Melanocyte of skin (primary cell): ENCODE results near the gene CRYAB. TPM values are rescaled to one million over a fixed set of nuclear protein-coding genes. Genes with fewer than 3 reads are reported as not detected.

Experiments
- small RNA-seq, 2 donors: library from RNA; depleted of rRNA; stranded (forward); fragments of <200 nt; gene quantifications; one replicate each; pipeline ENCODE3, GENCODE V24; 2012
- total RNA-seq, 2 donors: library from RNA; depleted of rRNA; stranded (reverse); fragments of >200 nt; gene quantifications; 2 replicates each; pipeline ENCODE4 v1.2.3, GENCODE V29; 2012

CRYAB gene, protein sequence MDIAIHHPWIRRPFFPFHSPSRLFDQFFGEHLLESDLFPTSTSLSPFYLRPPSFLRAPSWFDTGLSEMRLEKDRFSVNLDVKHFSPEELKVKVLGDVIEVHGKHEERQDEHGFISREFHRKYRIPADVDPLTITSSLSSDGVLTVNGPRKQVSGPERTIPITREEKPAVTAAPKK
- 10 to 100 TPM; 63.3 to 92.9 TPM for total RNA-seq

DNA sequence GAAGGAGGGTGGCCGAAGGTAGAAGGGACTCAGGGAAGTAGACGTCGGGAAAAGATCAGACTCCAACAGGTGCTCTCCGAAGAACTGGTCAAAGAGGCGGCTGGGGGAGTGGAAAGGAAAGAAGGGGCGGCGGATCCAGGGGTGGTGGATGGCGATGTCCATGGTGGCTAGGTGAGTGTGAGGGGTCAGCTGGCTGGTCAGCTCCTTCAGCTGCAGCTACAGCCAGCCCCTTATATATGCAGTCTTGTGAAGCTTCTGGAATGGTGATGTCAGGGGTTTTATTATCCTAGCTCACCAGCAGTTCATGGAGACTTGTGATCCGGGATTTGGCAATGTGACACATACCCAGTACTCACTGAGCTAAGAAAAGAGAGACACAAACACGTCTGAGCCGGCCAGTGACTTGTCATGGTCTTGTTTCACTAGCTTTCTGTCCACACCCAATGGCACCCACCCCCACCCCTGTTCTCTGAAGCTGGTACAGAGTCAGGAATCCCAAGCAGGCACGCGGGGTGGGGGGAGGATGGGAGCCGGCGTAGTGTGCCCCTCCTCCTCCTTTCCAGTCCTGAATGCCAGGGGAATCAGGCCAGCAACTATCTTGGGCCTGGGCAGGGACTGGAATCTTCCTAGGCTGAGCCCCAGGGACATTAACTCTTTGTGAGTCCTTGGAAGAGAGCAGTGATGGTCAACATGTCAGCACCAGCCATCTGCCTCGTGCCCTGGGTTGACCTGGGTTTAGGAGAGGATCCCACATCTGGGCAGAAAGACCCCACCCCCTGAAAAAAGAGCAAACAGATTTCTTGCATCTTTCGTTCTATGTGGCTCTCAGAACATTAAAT, at the start of gene CRYAB:
Gene CRYAB, minus strand, starts transcription at position 208 of the 839 bp plus-strand sequence. Its CDS starts 46 bp downstream, at position 162.

DNA sequence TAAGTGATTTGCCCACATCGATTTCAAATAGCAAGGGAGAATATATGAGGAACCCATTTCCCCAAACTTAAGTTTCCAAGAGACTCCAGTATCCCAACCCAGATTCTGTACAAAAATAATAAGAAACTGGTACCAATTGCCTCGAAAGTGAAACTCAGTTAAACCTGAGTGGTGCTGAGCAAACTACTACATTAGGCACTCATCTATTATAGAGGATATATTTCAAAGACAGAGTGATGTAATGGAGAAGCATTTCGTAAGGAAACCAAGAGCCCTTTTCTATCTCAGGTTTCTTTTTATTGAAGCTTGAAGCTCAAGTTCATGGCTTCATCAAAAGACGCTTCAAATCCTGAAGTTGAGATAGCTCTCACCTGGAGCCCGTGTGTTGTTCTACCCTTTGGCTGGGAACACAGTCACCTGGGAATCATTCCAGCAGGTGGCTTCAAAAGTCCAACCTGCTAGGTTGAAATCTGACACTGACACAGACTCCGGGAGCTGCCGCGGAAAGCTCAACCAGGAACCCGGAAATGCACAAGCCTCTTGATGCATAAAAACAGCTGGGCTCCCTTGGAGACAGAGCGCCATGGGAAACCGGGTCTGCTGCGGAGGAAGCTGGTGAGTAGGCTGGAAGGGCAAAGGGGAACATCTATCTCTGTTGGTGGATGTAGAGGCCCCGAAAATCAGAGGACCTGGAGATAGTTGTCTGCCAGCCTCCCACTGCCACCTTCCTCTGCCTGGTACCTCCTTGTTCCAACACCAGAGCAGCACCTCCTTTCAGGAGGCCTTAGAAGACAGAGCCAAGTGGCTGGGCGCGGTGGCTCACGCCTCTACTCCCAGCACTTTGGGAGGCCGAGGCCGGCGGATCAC, 7.1 kb upstream of the CRYAB start, which contains the start of gene C11orf52:
Gene C11orf52, plus strand, starts transcription at position 524 of the 867 bp plus-strand sequence. Its CDS starts 60 bp downstream, at position 584.

DNA sequence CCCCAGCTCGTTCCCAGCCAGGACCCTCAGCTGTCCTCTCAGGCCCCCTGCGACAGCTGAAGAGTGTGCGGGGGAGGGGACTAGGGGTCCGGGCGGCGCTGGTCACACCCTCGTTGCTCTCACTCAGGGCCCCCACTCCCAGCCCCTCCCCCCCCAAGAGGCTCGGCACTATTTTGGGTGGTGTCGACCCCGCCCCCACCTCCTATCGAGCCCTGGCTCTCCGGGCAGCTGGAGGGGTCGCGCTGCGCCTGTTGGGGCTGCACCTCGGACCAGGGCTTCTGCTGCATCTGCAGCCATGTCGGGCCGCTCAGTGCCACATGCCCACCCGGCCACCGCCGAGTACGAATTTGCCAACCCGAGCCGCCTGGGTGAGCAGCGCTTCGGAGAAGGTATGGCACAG, 965 bp upstream of the CRYAB start, which contains the start of gene HSPB2:
Gene HSPB2, plus strand, starts transcription at position 200 of the 400 bp plus-strand sequence. Its CDS starts 96 bp downstream, at position 296.

DNA sequence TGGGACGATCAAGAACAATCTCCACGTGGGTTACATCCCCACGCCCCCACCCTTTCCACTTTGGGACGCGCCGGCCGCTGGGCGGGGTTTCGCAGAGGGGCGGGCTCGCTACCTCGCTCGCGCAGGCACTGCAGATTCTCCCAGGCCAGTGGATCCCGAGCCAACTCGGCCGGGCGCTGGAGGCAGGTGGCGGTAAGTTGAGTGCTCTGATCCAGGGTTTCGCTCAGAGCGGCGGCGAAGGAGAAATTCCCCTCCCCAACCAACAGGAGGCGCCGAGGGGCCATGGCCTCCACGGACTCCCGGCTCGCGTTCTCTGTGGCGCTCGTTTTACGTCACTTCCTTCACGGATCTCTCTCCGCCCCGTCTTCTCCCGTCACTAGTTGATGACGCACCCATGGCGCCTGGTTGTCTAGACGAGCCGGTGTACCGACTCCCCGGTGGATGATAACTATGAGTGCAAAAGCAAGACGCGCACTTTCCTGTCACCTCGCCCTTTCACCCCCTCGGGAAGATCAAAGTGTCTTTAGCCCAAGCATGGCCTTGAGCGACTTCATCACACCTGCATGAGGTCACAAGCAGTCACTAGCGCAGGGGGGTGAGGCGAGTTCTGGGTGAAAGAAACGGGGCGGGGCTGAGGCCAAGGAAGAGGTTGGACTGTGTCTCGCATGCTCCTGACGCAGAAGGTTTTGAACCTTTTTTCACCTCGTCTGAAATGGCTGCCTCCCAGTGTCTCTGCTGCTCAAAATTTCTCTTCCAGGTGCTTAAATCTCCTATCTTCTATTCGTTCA, 32.5 kb downstream of the CRYAB start, which contains the start of the genes CFAP68 and FDXACB1:
Gene CFAP68, plus strand, starts transcription at position 693 of the 788 bp plus-strand sequence. Its CDS starts 20 bp downstream, at position 713.
Gene FDXACB1, minus strand, starts transcription at position 317 of the 788 bp plus-strand sequence. Its CDS starts 33 bp downstream, at position 284.

DNA sequence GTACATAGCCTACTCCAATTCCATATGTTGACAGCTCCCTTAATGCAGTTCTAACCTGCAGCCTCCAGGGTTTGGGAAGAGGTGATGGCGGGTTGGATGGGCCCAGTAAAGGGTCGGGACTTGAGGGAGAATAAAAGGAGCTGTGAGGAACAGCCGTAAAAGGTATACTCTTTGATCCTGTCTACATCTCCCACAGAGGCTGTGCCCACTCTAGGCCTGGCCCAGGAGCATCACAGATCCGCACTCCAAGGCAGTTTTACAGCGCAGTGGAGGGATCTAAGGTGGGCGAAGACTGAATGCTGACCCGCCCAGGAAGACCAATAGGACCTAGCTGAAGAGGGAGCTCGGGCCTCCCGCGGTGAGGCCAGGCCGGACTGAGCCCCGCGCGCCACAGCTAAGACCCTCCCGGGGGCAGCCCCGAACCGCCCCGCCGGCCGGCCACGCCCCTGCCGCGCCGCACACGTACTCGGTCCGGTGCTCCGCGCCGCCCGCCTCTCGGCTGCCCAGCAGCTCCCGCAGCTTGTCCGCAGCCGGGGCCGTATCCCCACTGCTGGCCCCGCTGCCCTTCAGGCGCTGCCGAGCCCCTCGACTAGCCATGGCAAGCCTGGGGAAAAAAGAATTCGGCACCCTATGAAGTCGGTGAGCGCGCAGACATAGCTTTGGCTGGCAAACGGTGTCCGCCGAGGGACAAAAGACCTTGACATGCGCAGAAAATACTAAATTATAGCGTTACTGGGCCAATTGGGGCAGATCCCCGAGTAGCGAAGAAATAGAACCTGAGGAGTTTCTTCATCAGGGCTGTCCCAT, 40.5 kb downstream of the CRYAB start, which contains the start of gene ALG9:
Gene ALG9, minus strand, starts transcription at position 696 of the 807 bp plus-strand sequence. Its CDS starts 99 bp downstream, at position 597.

Small RNA genes within 50 kb of the gene (small RNA-seq; reads per million reads assigned to genes)
- 0 reads per million in 2 donors for gene C11orf52
- 0 reads per million in 2 donors for gene GNG5P3
- 0 reads per million in 2 donors for gene RNA5SP351
- 0 to 0.04 reads per million in 2 donors for gene RPL37AP8

Other genes starting within 250 kb of the CRYAB start
- 10 to 100 TPM; 21.0 to 35.3 TPM for gene PPP2R1B, start 145.4 kb downstream of the CRYAB start, total RNA-seq
- gene ALG9, start 40.2 kb downstream of the CRYAB start, total RNA-seq, result 10 to 100 TPM; 38.5 to 44.6 TPM
- 1 to 10 TPM; 6.0 to 6.5 TPM for gene FDXACB1, start 32.6 kb downstream of the CRYAB start, total RNA-seq
- 10 to 100 TPM; 13.3 to 29.9 TPM for gene CFAP68, start 32.2 kb downstream of the CRYAB start, total RNA-seq
- gene HSPB2, start 964 bp upstream of the CRYAB start, total RNA-seq, result 1 to 10 TPM in 1 of 2 donors, under 1 TPM in 1; 1.00 to 3.1 TPM
- gene C11orf52, start 7.1 kb upstream of the CRYAB start, total RNA-seq, result 1 to 10 TPM in 1 of 2 donors, under 1 TPM in 1; under 0.01 to 1.4 TPM
- 10 to 100 TPM; 11.7 TPM for gene DIXDC1, start 25.6 kb upstream of the CRYAB start, total RNA-seq
- gene DLAT, start 113.6 kb upstream of the CRYAB start, total RNA-seq, result 10 to 100 TPM; 60.6 to 83.9 TPM
- 1 to 10 TPM; 1.3 to 3.4 TPM for gene PIH1D2, start 162.2 kb upstream of the CRYAB start, total RNA-seq
- gene NKAPD1, start 162.5 kb upstream of the CRYAB start, total RNA-seq, result 10 to 100 TPM; 18.3 to 22.0 TPM
- gene TIMM8B, start 175.0 kb upstream of the CRYAB start, total RNA-seq, result 10 to 100 TPM; 68.5 to 99.9 TPM
- gene SDHD, start 175.1 kb upstream of the CRYAB start, total RNA-seq, result 100 to 1,000 TPM; 141 to 148 TPM